Measurements from ENCODE around the gene CHID1. TPM values are rescaled to one million over a fixed set of nuclear protein-coding genes. Genes with fewer than 3 reads are reported as not detected.

Gene CHID1
- polyA plus RNA-seq, 12 donors: 45.9 to 70.1 (median 58.2) TPM; not detected in 1

DNA sequence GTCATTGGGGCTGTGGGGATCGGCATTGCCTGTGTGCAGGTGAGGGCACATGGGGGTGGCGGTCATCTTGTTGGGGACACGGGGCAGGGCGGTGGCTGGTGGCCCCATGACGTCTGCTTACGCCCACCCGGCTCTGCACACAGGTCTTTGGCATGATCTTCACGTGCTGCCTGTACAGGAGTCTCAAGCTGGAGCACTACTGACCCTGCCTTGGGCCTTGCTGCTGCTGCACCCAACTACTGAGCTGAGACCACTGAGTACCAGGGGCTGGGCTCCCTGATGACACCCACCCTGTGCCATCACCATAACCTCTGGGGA is 72.7 kb downstream of the CHID1 start:
- DNase-seq: no peak

DNA sequence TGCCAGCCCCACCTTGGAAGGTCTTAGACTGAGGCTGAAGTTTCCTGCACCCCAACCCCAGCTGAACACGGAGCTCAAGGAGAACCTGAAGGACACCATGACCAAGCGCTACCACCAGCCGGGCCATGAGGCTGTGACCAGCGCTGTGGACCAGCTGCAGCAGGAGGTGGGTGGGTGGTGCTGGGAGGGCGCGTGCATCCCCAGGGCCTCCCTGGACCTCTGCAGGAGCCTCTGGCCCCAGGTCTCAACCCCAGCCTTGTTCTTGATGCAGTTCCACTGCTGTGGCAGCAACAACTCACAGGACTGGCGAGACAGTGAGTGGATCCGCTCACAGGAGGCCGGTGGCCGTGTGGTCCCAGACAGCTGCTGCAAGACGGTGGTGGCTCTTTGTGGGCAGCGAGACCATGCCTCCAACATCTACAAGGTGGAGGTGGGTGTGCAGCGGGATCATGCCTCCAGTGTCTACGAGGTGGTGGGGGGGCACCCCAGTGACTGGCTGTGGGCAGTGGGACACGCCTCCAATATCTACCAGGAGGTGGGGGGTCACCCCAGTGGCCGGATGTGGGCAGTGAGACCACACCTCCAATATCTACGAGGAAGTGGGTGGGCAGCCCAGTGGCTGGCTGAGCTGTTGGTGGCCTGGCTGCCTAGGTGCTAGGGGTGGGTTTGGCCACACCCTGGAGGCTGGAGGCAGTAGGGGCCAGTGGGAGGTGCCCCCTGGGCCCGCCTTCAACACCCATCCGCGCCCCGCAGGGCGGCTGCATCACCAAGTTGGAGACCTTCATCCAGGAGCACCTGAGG is 73.2 kb downstream of the CHID1 start:
- no peak for DNase-seq

DNA sequence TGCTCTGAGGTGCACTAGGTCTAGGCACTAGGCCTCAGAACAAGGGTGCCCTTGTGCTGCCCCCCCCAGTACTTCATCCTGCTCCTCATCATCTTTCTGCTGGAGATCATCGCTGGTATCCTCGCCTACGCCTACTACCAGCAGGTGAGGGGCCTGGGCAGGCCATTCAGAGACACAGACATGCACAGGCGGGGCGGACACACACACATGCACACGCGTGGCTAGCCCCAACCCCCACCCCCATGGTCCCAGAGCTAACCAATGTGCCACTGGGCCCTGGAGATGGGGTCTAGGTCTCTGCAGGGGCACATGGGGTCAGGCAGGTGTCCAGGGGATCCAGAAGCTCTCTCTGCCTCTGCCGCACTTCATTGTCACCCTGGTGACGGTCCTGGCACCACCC is 73.9 kb downstream of the CHID1 start:
- no peak for DNase-seq

DNA sequence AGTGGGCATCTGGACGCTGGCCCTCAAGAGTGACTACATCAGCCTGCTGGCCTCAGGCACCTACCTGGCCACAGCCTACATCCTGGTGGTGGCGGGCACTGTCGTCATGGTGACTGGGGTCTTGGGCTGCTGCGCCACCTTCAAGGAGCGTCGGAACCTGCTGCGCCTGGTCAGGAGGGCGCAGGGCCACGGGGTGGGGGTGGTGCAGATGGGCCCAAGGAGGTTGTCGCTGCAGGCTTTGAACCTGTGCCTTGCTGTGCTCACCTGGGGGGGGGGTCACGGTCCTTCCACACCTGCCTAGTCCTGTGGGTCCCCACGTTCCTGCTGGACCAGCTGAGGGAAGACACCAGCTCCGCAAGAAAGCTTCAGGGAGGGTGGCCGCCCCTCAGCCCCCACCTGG is 74.3 kb downstream of the CHID1 start:
- DNase-seq: no peak

DNA sequence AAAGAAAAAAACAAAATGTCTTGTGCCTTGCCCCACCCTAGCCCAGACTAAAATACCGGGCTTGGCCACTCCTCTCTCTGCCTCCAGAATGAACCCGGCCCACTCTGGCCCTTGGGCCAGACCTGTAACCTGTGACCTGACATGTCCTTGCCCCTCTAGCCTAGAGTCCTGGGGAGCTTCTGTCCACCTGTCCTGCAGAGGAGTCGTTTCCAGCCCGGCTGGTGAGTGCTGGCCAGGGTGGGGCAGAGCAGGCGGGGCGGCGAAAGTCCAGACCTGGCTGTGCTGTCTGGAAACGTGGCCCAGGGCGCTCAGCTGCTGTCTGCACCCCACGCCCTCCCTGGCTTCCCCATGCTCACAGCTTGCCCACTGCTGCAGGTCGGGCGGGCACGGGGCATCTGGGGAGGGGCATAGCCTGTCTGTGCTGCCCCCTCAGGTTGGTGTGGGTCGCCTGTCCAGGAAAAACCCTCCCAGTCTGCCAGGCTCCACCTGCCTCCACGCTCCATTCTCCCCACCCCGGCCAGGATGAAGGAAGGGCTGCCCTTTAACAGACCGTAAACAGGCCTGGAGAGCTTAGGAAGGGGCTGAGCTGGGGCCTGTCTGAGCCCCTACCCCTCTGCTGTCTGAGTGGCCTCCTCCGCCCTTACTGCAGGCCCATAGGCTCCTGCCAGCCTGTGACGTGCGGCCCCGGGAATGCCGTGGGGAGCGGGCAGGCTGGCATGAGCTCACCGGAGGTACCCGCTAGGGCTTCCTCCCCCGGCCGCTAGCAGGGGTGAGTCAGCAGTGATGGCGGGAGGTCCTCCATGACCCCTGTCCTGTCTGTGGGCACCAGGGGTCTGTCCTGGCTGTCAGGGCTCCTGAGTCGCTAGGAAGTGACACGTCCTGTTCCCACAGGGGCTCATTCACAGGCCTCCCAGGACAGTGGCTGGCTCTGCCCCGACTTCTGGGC is 76.0 kb downstream of the CHID1 start:
- DNase-seq: no peak

DNA sequence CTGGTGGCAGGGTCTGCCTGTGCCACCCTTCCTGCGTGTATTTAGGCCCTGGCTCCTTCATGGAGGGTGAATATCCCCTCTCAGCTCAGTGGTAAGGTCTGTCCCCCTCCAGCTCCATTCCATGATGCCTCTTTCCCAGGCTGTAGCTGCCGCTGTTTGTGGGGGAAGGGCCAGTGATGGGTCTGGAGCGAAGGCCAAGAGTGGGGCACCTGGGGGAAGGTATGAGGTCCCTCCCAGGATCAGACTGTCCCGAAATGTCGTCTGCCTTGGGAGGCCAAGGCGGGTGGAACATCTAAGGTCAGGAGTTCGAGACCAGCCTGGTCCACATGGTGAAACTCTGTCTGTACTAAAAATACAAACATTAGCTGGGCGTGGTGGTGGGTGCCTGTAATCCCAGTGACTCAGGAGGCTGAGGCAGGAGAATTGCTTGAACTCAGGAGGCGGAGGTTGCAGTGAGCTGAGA is 76.7 kb downstream of the CHID1 start:
- no peak for DNase-seq

DNA sequence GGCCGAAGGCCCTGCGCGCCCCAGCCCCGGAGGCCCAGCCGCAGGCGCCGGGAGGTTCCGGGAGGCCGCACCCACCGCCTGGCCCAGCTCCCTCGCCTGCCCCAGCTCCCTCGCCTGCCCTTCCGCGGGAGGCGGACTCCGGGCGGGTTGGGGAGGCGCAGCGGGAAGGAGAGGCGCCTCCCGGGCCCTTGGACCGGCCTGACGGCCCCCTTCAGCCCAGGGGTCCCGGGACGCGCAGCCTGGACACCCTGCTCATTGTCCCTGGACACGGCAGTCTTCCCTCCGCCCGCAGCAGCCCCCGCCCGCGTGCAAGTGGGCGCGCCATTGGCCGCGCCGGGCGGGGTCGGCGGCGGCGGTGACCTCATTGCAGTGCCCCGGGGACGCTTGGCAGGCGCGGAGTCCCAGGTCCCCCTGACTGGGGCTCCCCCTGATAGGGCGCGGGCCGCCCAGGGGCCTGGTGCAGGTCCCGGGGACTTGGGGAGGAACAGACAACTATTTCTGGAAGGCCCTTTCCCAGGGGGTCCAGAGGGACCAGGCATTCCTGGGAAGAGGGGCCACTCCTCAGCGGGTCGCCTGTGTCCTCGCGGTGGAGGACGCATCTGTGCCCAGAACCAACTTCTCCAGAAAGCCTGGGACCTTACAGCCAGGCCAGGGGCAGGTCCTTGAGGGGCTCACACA is 77.4 kb downstream of the CHID1 start:
- DNase-seq: no peak

DNA sequence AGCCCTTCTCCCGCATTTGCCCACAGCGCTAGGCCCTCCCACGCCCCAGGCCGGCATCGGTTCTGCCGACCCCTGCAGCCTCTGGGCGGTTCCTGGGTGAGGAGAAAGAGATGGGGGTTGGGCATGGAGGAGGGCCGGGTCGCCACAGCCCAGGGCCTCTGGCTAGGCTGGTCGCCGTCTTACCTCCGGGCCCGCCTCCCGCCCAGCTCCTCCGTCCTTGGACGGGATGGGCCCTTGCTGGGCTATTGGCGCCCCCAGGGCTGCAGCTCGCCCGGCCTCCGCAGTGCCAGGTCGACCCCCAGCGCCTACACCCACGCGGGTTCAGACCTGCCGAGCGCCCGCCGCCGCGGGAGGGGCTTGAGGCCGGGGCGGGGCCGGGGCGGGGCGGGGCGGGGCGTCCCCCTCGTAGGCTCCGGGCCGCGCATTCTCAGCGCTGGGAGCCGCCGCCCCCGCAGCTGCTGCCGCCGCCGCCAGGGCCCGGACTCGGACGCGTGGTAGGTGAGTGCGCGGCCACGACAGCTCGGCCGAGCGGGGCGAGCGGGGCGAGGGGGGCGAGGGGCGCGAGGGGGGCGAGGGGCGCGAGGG is 78.0 kb downstream of the CHID1 start, which contains the start of gene CD151:
Gene CD151, plus strand, starts transcription at position 424 of the 585 bp plus-strand sequence. CDS start 3,118 bp downstream, outside the sequence.
- DNase-seq: no peak

DNA sequence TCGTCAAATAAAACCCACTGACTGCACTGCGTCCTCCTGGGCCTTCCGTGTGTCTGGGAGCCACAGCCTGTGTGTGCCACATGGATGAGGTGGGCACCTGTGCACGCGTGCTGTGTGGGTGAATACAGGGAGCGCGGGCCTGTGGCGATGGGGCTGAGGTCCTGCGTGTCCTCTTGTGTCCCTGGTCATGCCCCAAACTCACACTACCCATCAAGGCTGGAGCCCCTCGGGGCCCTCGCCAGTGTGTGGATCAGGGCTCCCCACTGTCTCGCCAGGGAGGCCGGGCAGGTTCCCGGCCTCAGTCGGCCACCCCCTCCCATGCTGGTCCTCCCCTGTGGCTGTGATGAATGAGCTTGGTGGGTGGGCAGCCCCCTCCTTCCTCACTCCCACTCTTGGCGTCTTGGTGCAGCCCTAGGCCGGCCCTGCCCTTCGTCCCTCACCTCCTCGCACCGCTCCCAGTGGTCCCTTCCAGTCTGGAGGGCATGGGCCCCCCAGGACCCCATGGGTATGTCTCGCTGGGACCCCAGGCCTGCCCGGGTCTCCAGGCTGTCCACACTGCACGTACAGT is 78.6 kb downstream of the CHID1 start:
- DNase-seq: no peak

DNA sequence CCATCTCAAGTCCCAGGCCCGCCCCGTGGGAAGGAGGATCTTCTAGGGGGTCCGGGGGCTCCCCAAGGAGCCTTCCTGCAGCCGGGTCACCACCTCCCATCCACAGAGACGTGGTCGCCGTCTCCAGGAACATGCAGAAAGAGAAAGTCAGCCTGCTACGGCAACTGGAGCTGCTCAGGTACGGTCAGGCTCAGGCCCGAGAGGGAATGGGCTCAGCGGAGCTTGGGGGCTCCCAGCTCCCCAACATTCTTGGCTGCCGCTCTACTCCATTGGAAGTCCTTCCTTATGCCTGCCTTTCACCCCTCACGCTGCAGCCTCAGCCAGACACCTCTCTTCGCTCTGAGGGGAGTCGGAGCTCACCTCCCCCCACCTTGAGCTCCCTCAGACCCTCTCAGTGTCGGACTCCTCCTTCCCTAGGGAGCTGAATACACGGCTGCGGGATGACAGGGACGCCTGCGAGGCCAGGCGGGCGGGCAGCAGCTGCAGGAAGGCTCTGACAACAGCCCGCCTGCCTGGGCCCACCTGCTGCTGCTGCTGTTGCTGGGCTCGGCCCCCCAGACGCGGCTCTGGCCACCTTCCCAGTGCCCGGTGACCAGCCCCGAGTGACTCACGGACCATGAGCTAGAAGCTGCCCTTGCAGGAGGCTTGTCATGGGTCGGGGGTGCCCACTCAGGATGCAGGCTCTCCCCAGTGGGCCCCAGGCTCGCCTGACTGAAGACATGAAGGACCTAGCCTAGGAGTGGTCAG is 79.3 kb downstream of the CHID1 start:
- DNase-seq: no peak

DNA sequence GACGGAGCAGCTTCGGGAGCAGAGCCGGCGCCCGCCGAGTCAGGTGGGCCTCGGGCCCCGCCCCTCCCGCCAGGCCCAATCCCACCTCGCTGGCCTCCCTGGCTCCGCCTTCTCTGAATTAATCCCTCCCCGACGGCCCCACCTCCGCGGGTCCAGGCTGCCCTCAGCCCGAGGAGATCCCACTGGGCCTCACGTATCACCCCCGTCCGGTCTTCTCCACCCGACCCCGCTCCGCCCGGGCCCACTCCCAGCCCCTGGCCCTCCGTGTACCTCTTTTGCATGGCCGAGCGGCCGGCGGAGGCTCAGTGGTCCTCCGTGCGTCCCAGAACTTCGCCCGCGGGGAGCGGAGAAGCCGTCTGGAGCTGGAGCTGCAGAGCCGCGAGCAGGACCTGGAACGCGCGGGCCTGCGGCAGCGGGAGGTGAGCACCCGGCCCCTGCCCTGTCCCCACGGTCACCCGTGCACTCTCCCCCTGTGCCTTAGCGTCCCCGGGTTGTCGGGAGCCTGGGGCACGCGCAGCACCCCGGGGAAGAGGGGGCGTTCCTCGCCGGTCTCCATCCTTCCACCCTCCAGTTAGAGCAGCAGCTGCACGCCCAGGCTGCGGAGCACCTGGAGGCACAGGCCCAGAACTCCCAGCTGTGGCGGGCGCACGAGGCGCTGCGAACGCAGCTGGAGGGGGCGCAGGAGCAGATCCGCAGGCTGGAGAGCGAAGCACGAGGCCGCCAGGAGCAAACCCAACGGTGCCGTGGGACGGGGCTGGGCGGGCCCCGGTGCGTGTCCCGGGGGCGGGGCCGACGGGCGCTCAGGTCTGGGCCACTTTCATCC is 80.1 kb downstream of the CHID1 start:
- no peak for DNase-seq

DNA sequence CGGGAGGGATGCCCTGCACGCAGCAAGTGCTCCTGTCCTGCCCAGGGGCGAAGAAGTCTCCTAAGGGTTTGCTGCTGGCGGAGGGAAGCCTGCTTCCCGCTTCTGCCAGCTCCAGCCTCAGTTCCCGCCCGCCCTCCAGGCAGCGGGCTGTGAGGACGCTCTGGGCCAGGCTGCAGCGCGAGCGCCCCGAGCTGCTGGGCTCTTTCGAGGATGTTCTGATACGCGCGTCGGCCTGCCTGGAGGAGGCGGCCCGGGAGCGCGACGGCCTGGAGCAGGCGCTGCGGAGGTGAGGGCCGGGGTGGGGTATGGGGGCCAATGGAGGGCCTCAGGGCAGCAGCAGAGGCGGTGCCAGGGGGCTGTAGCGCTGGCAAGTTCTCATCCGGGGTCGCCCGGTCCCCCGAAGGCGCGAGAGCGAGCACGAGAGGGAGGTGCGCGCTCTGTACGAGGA is 80.7 kb downstream of the CHID1 start:
- no peak for DNase-seq

DNA sequence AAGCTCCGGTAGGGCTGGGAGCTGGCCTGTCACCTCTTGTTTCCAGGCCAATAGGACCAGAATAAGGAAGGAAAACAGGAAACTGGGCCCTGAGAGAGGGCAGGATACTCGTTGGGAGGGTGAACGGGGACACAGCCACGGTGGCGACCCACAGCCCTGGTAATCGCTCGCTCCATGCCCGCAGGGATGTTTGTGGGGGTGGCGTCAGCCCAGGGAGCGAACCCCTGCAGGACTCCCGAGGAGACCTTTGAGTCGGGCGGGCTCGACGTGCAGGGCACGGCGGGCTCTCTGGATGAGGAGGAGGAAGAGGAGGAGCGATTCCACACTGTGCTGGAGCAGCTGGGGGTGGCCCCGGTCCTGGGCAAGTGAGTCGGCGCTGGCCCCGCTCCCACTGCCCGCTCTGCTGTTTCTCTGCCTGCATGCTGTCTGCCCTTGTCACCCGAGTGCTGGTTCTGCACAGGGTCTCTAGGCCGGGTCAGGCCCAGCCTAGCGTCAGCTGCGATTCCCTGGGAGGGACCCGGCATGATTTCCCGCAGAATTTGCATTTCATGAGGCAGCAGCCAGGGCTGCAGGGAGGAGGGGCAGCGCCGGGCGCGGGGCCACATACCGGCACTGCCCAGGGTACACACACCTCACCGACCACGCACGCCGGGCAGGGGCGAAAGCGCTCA is 81.3 kb downstream of the CHID1 start:
- no peak for DNase-seq

DNA sequence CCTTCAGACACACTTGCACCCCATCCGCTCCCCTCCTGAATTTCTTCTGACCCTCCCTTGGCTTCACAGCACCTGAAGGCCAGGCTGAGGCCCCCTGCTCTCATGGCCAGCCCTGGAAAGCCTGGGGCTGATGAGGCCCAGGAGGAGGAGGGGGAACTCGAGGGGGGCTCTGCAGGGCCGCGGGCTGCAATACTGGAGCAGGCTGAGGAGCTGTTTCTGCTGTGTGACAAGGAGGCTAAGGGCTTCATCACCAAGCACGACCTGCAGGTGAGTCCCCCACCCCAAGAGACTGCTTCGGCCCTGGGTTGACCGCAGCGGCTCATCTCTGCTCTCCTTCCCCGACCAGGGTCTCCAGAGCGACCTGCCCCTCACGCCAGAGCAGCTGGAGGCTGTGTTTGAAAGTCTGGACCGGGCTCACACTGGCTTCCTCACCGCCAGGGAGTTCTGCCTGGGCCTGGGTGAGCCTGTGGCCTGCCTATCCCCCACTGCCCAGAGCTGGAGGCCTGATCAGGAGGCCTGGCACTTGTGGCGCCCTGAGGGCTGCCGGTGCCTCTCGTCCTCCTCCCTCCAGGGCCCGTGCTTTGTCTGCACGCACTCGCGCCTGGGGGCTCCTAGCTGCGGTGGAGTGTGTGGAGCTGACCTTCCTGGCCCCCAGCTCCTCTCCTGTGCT is 82.0 kb downstream of the CHID1 start:
- DNase-seq: no peak

DNA sequence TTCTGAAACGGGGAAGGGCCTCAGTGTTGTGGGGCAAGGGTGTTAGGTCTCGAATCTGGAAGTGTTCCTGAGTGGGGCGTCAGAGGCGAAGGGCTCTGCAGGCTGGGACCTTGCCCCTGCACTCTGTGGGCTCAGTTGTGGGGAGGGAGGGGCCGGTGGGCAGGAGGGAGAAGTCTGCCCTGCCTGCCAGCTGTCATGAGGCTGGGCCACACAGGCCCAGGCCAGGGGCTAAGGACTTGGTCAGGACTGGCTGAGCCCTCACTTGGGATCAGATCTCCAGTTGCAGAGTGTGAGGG is 82.8 kb downstream of the CHID1 start, which contains the start of gene CRACR2B:
Gene CRACR2B, plus strand, starts transcription at position 23 of the 296 bp plus-strand sequence. CDS start 689 bp downstream, outside the sequence.
- DNase-seq: no peak

DNA sequence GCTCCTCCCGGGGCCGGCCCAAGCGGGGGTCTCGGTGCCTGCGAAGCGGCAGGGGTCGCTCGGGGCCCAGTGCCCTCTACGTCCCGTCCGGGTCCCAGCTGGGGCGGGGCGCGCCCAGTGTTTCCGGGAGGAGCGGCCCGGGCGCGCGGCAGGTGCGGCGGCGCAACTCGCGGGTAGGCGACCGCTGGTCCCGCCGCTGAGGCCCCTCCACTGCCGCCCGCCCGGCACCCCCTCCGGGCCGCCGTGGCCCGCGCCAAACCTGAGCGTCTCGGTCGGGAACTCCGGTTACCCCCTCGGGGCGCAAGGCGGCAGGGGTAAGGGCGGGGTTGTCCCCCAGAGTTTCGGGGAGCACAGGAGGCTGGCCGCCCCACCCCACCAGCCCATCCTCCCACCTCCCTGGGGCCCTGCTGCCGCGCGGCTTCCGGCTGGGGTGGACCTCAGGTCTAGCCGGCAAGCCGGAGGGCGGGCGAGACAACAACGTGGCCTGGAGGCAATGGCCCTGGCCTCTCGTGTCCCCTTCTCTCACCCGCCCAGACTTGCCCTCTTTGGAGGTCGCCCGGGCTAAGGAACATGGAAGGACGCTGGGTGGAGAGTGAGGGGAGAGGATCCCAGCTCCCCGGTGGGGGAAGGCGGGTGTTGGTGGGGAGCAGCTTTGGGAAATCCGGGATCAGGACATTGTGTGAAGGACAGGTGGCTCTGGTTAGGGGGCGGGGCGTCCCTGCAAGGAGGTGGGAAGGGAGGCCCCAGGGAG is 83.3 kb downstream of the CHID1 start:
- DNase-seq: no peak

DNA sequence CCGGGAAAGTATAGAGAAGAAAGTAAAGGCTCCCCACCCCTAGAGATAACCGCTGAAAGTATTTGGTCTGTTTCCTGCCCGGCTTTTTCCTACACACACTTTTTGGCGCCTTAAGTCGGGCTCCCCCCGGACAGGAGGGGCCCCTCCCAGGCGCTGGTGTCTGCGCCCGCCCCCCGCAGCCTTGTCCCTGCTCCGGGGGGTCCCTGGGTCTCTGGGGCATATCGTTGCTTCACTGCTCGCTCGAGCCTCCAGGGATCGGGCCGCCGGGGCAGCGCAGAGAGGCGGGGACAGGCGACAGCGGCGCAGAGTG is 83.8 kb downstream of the CHID1 start:
- no peak for DNase-seq

DNA sequence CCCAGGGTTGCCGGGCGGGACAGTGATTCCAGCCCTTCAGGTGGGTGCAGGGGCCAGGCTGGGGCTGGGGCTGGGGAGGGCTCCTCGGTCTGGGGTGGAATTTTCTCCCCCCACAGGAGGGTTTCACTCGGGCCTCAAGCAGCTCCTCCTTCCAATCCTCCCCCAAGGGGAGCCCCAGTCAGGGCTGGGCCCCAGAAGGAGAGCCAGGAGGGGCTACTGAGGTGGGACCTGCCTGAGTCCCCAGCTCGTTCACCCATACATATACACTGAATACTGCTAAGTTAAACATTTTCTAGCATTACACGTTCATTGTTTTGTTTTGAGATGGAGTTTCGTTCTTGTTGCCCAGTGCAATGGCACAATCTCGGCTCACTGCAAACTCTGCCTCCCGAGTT is 84.4 kb downstream of the CHID1 start:
- no peak for DNase-seq

All from muscle of arm (tissue), 12 donors.